B cell (primary cell): Measurements from ENCODE around the gene PCBP3. TPM values are rescaled to one million over a fixed set of nuclear protein-coding genes. Genes with fewer than 3 reads are reported as not detected.

Experiments
- ATAC-seq: fragments of 200-7000 bp; cut with Tn5 transposase; one replicate; pipeline ENCODE4 v1.10.0; 2021; ENCODE audit warnings: low read depth, mild to moderate bottlenecking, moderate number of reproducible peaks, moderate library complexity
- CTCF ChIA-PET: fragments of 350-600 bp; sonication (Branson Sonifier 250); formaldehyde crosslinking; loops from one replicate; lab custom pipeline; 2021; ENCODE audit warnings: antibody characterized with exemption, inconsistent platforms; lab: Charles Lee
- POLR2A ChIA-PET: fragments of 350-600 bp; sonication (Branson Sonifier 250); formaldehyde crosslinking; loops from one replicate; lab custom pipeline; 2021; ENCODE audit warnings: antibody characterized with exemption; lab: Charles Lee
- DNase-seq: peaks from one replicate; pipeline ENCODE4 v3.0.0; 2013
- H2AFZ ChIP-seq: 2 replicates; pipeline ENCODE4 v1.6.1; 2012; ENCODE audit warnings: mild to moderate bottlenecking, low read depth, low read length; ENCODE audit not compliant: insufficient read depth, poor library complexity, severe bottlenecking
- H3K27ac ChIP-seq, 2 donors: 1 replicate in 1 of 2; 2 replicates in 1 of 2; pipeline ENCODE4 v1.5.1; 2012 to 2013; ENCODE audit warnings: low read length in 2 of 2, mild to moderate bottlenecking in 2 of 2, moderate library complexity in 1 of 2
- H3K27me3 ChIP-seq, 4 experiments: fragments of 200-600 bp in 1 of 4; sonication (generic) in 1 of 4; replicated peaks in 1 of 4; 1 replicate in 2 of 4; 2 replicates in 2 of 4; pipeline versions ENCODE4 v1.6.1 to v1.7.0; 2013 to 2016; ENCODE audit warnings: low read length in 3 of 4, mild to moderate bottlenecking in 2 of 4, mixed read lengths in 1 of 4, moderate library complexity in 1 of 4; ENCODE audit not compliant: insufficient read depth in 4 of 4, control insufficient read depth in 3 of 4; ENCODE audit errors: control extremely low read depth in 1 of 4
- H3K36me3 ChIP-seq, 2 experiments: replicated peaks in 1 of 2; 1 replicate in 1 of 2; 2 replicates in 1 of 2; pipeline versions ENCODE4 v1.6.1 to v1.7.1; 2013; ENCODE audit warnings: low read length in 1 of 2; ENCODE audit not compliant: insufficient read depth in 2 of 2, control insufficient read depth in 1 of 2; ENCODE audit errors: control extremely low read depth in 1 of 2, extremely low read depth in 1 of 2
- H3K4me1 ChIP-seq, 2 donors: fragments of 200-600 bp in 1 of 2; sonication (generic) in 1 of 2; 1 replicate in 1 of 2; 2 replicates in 1 of 2; pipeline versions ENCODE4 v1.5.1 to v1.6.1; 2013 to 2017; ENCODE audit warnings: low read length in 2 of 2; ENCODE audit not compliant: control insufficient read depth in 2 of 2, insufficient read depth in 2 of 2
- H3K4me2 ChIP-seq: replicated peaks from 2 replicates; pipeline ENCODE3; 2012; ENCODE audit warnings: mild to moderate bottlenecking, low read depth, low read length; ENCODE audit not compliant: poor library complexity, severe bottlenecking
- H3K4me3 ChIP-seq, 5 experiments: fragments of 200-600 bp in 1 of 5; sonication (generic) in 1 of 5; 1 replicate in 3 of 5; 2 replicates in 2 of 5; pipeline versions ENCODE4 v1.5.1 to v1.7.0; 2011 to 2016; ENCODE audit warnings: low read length in 4 of 5, mild to moderate bottlenecking in 4 of 5, low read depth in 2 of 5, control low read depth in 1 of 5, moderate library complexity in 1 of 5; ENCODE audit not compliant: insufficient read depth in 1 of 5; ENCODE audit errors: control extremely low read depth in 1 of 5, extremely low read depth in 1 of 5
- H3K79me2 ChIP-seq: fragments of 200-600 bp; sonication (generic); one replicate; pipeline ENCODE4 v1.6.0; 2016; ENCODE audit warnings: low read length; ENCODE audit not compliant: control insufficient read depth, insufficient read depth
- H3K9ac ChIP-seq: fragments of 200-600 bp; sonication (generic); 2 replicates; pipeline ENCODE4 v1.6.1; 2017; ENCODE audit warnings: mild to moderate bottlenecking, low read length, moderate library complexity
- H3K9me3 ChIP-seq, 3 donors: one replicate each; pipeline versions ENCODE4 v1.6.1 to v1.7.1; 2013; ENCODE audit warnings: low read length in 2 of 3; ENCODE audit not compliant: control insufficient read depth in 2 of 3, insufficient read depth in 1 of 3; ENCODE audit errors: control extremely low read depth in 1 of 3
- H4K20me1 ChIP-seq: 2 replicates; pipeline ENCODE4 v1.6.0; 2012; ENCODE audit warnings: mild to moderate bottlenecking, low read length; ENCODE audit not compliant: insufficient read depth, control insufficient read depth, poor library complexity, severe bottlenecking
- H3K27ac Mint-ChIP-seq: one replicate; pipeline ENCODE4 v1.8.0; 2021; ENCODE audit warnings: mixed read lengths
- H3K27me3 Mint-ChIP-seq: one replicate; pipeline ENCODE4 v1.8.0; 2021; ENCODE audit warnings: mixed read lengths
- H3K4me1 Mint-ChIP-seq: one replicate; pipeline ENCODE4 v1.8.0; 2021; ENCODE audit warnings: mixed read lengths
- H3K4me3 Mint-ChIP-seq: one replicate; pipeline ENCODE4 v1.8.0; 2021; ENCODE audit warnings: mixed read lengths
- H3K9me3 Mint-ChIP-seq: one replicate; pipeline ENCODE4 v1.8.0; 2022; ENCODE audit warnings: mixed read lengths; ENCODE audit not compliant: insufficient read depth
- EZH2 ChIP-seq: IDR thresholded peaks from 2 replicates; pipeline ENCODE4 v1.6.1; 2012; ENCODE audit warnings: borderline replicate concordance, low read depth, mild to moderate bottlenecking, moderate library complexity, low read length; ENCODE audit not compliant: insufficient read depth, poor library complexity, severe bottlenecking
- WGBS: methylation state at CpG from one replicate; pipeline ENCODE4 v1.1.5; 2013; ENCODE audit warnings: missing lambda C conversion rate; ENCODE audit not compliant: insufficient coverage; 5-methylcytosine and 5-hydroxymethylcytosine counted together
- intact Hi-C: fragments of 100-400 bp; cut with micrococcal nuclease; formaldehyde crosslinking; loops from one replicate; pipeline ENCODE4 v1.10.0; 2022
- polyA plus RNA-seq: library from polyadenylated mRNA; depleted of rRNA; stranded (reverse); fragments of >200 nt; gene quantifications from 2 replicates; pipeline ENCODE4 v1.2.3, GENCODE V29; 2012
- total RNA-seq, 2 donors: library from RNA; stranded (reverse); fragments of 120-200 nt in 1 of 2; gene quantifications; 1 replicate in 1 of 2; 2 replicates in 1 of 2; pipeline versions ENCODE4 v1.2.3 to v1.2.4, GENCODE V29; 2013 to 2022
- TF ChIP-seq, protein P1 (sequence below): fragments of 200-600 bp; IDR thresholded peaks from one replicate; pipeline ENCODE4 v1.8.0; 2022; ENCODE audit warnings: antibody characterized with exemption, mild to moderate bottlenecking

PCBP3 gene
- total and polyA plus RNA-seq, 2 donors (not counting 1 experiment from before 2014, with no cell fraction given) = 0.45 to 2.7 TPM

DNA sequence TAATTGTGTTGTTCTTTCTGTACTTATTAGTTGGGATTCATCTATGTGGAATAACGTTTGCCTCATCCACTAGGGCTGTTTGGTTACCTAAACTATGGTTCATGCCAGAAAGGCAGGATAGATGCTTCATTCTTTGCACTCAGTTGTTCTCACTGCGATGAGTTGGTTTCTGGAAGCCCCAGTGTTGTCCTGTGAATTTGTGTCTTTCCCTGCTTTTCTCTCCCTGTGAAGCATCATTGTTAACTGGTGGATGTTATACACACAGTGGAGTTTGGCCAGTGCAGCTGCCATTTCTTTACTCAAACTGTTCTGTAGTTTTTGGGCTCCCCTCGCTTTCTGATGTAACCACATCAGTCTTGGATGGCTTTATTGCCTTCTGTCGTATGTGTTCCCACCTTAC is 194.4 kb downstream of the PCBP3 start:
- H4K20me1 ChIP-seq = no peaks in the 10 kb centered on the region
- H3K79me2 ChIP-seq = no peaks in the 10 kb centered on the region
- no peak overlapping the region for H3K4me3 ChIP-seq
- H3K4me2 ChIP-seq = no peak overlapping the region
- Mint-ChIP-seq H3K27ac (no peak overlapping the region), H3K4me1 (no peaks in the 10 kb centered on the region), H3K9me3 (peaks cover 2% of the 10 kb centered on the region), H3K27me3 (no peaks in the 10 kb centered on the region), H3K4me3 (no peak overlapping the region)
- TF ChIP-seq EZH2 = no peak
- TF ChIP-seq, protein P1, sequence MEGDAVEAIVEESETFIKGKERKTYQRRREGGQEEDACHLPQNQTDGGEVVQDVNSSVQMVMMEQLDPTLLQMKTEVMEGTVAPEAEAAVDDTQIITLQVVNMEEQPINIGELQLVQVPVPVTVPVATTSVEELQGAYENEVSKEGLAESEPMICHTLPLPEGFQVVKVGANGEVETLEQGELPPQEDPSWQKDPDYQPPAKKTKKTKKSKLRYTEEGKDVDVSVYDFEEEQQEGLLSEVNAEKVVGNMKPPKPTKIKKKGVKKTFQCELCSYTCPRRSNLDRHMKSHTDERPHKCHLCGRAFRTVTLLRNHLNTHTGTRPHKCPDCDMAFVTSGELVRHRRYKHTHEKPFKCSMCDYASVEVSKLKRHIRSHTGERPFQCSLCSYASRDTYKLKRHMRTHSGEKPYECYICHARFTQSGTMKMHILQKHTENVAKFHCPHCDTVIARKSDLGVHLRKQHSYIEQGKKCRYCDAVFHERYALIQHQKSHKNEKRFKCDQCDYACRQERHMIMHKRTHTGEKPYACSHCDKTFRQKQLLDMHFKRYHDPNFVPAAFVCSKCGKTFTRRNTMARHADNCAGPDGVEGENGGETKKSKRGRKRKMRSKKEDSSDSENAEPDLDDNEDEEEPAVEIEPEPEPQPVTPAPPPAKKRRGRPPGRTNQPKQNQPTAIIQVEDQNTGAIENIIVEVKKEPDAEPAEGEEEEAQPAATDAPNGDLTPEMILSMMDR = no peak
- CTCF ChIA-PET = no interaction called here
- 70% methylated on average over 1 of the region's 4 CpGs for WGBS
- no peak overlapping the region for H3K27ac ChIP-seq
- no peak overlapping the region for H2AFZ ChIP-seq
- H3K9me3 ChIP-seq = peaks cover 0 to 11% (median 8%) of the 10 kb centered on the region in 3 donors
- no peaks in the 10 kb centered on the region for H3K36me3 ChIP-seq
- DNase-seq = no peak
- H3K9ac ChIP-seq = no peak overlapping the region
- intact Hi-C loops = no loop called here
- POLR2A ChIA-PET = no interaction called here
- ATAC-seq = no peak
- H3K4me1 ChIP-seq = no peaks in the 10 kb centered on the region
- no peaks in the 10 kb centered on the region for H3K27me3 ChIP-seq

DNA sequence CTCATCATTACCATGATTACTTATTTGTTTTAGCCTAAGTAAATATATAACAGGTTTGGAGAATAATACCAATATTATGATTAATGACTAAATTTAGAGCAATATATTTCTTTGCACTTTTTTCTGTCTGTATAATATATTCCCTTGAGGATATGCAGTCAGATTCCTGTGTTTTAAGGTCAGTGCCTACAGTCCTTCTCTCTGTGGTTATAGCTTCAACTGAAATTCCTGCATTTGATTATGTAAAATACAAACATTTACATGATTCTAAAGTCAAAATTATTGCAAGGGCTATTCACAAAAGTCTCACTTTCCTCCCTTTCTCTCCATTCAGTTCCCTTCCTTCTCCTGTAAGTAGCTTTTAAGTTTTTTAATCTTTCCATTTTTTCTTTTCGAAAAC is 195.1 kb downstream of the PCBP3 start:
- ATAC-seq (no peak), DNase-seq (no peak)
- intact Hi-C loops = no loop called here
- no peak overlapping the region for H3K4me3 Mint-ChIP-seq
- Histone ChIP-seq H4K20me1 (no peaks in the 10 kb centered on the region), H3K79me2 (no peaks in the 10 kb centered on the region), H3K4me3 (no peak overlapping the region), H3K27me3 (no peaks in the 10 kb centered on the region), H3K9me3 (peaks cover 0 to 8% (median 5%) of the 10 kb centered on the region in 3 donors), H3K4me1 (no peaks in the 10 kb centered on the region), H3K36me3 (no peaks in the 10 kb centered on the region), H3K27ac (no peak overlapping the region), H2AFZ (no peak overlapping the region), H3K9ac (no peak overlapping the region), H3K4me2 (no peak overlapping the region)
- ChIA-PET CTCF (no interaction called here), POLR2A (no interaction called here)
- H3K4me1 Mint-ChIP-seq = no peaks in the 10 kb centered on the region
- no peak overlapping the region for H3K27ac Mint-ChIP-seq
- TF ChIP-seq, protein P1 = no peak
- no peak for TF ChIP-seq EZH2
- H3K27me3 Mint-ChIP-seq = no peaks in the 10 kb centered on the region
- H3K9me3 Mint-ChIP-seq = peaks cover 2% of the 10 kb centered on the region
- no CpG with 5 or more reads among the region's 1 CpG for WGBS
